Liver (tissue), 9 donors: Measurements from ENCODE around the gene CATSPERZ. TPM values are rescaled to one million over a fixed set of nuclear protein-coding genes. Genes with fewer than 3 reads are reported as not detected.

Experiments
- DNase-seq: peaks from one replicate; pipeline ENCODE4 v3.0.0-alpha.2; 2017; ENCODE audit warnings: low spot score
- H3K27ac ChIP-seq, 2 donors: one replicate each; pipeline ENCODE4 v1.7.0; 2013; ENCODE audit warnings: inconsistent platforms in 2 of 2, low read length in 2 of 2, control low read depth in 1 of 2, low read depth in 1 of 2, mild to moderate bottlenecking in 1 of 2
- H3K27me3 ChIP-seq, 4 donors: one replicate each; pipeline versions ENCODE4 v1.6.1 to v1.7.0; 2013; ENCODE audit warnings: low read length in 3 of 4, inconsistent platforms in 1 of 4, mild to moderate bottlenecking in 1 of 4, moderate library complexity in 1 of 4; ENCODE audit not compliant: control insufficient read depth in 4 of 4, insufficient read depth in 4 of 4
- H3K36me3 ChIP-seq, 4 donors: one replicate each; pipeline versions ENCODE4 v1.6.1 to v1.7.0; 2013; ENCODE audit warnings: low read length in 3 of 4, mild to moderate bottlenecking in 3 of 4, low read depth in 1 of 4, moderate library complexity in 1 of 4; ENCODE audit not compliant: control insufficient read depth in 4 of 4, insufficient read depth in 3 of 4
- H3K4me1 ChIP-seq, 4 donors: one replicate each; pipeline versions ENCODE4 v1.6.1 to v1.7.0; 2013; ENCODE audit warnings: low read length in 3 of 4, mild to moderate bottlenecking in 3 of 4, moderate library complexity in 1 of 4; ENCODE audit not compliant: control insufficient read depth in 4 of 4, insufficient read depth in 4 of 4
- H3K4me3 ChIP-seq, 3 donors: one replicate each; pipeline versions ENCODE4 v1.6.1 to v1.7.0; 2013; ENCODE audit warnings: low read length in 3 of 3, control low read depth in 1 of 3, low read depth in 1 of 3, mild to moderate bottlenecking in 1 of 3
- H3K9ac ChIP-seq, 2 donors: one replicate each; pipeline ENCODE4 v1.7.0; 2013; ENCODE audit warnings: low read length in 2 of 2, mild to moderate bottlenecking in 2 of 2, moderate library complexity in 2 of 2, control low read depth in 1 of 2, low read depth in 1 of 2
- H3K9me3 ChIP-seq, 4 donors: one replicate each; pipeline versions ENCODE4 v1.6.1 to v1.7.0; 2013; ENCODE audit warnings: low read length in 3 of 4; ENCODE audit not compliant: control insufficient read depth in 4 of 4
- EGR1 ChIP-seq, 2 donors: IDR thresholded peaks; 2 replicates each; pipeline ENCODE4 v1.6.1; 2016 to 2018; ENCODE audit warnings: antibody characterized with exemption in 2 of 2, low read depth in 2 of 2
- GABPA ChIP-seq, 2 donors: IDR thresholded peaks in 1 of 2; conservative IDR thresholded peaks in 1 of 2; 2 replicates each; pipeline ENCODE4 v1.6.1; 2016; ENCODE audit warnings: antibody characterized with exemption in 2 of 2, mild to moderate bottlenecking in 1 of 2, moderate library complexity in 1 of 2
- HNF4G ChIP-seq: IDR thresholded peaks from 2 replicates; pipeline ENCODE4 v1.6.1; 2016; ENCODE audit warnings: antibody characterized with exemption
- YY1 ChIP-seq: IDR thresholded peaks from 2 replicates; pipeline ENCODE4 v1.6.1; 2016; ENCODE audit warnings: antibody characterized with exemption, mild to moderate bottlenecking
- WGBS: extraction: QIAGEN DNeasy Blood & Tissue Kit; methylation state at CpG from one replicate; pipeline ENCODE4 v1.1.7; 2013; 5-methylcytosine and 5-hydroxymethylcytosine counted together
- polyA plus RNA-seq, 2 donors: library from polyadenylated mRNA; stranded (reverse) in 1 of 2; unstranded in 1 of 2; fragments of 200-250 nt in 1 of 2; fragments of >200 nt in 1 of 2; fragmentation: Nextera tagmentation in 1 of 2; extraction: Ambion mirVana in 1 of 2; gene quantifications; one replicate each; pipeline versions ENCODE4 v1.2.1 to v1.2.3, GENCODE V29; 2013 to 2015
- total RNA-seq, 2 donors: library from RNA; depleted of rRNA; stranded (reverse); fragments of >200 nt; gene quantifications; one replicate each; pipeline ENCODE4 v1.2.3, GENCODE V29; 2014
- TF ChIP-seq, protein P1 (sequence below): IDR thresholded peaks from 2 replicates; pipeline ENCODE4 v1.6.1; 2016; ENCODE audit warnings: antibody characterized with exemption
- TF ChIP-seq, protein P2 (sequence below): IDR thresholded peaks from 2 replicates; pipeline ENCODE4 v1.6.1; 2016; ENCODE audit warnings: antibody characterized with exemption, mild to moderate bottlenecking
- TF ChIP-seq, protein P3 (sequence below): IDR thresholded peaks from 2 replicates; pipeline ENCODE4 v1.6.1; 2016; ENCODE audit warnings: antibody characterized with exemption
- donor health status: healthy.
- donor health status: healthy.
- donor health status: healthy.
- donor health status: healthy.
- donor health status: healthy.

CATSPERZ gene
- total and polyA plus RNA-seq, 4 donors: 0.42 TPM; not detected in 3

DNA sequence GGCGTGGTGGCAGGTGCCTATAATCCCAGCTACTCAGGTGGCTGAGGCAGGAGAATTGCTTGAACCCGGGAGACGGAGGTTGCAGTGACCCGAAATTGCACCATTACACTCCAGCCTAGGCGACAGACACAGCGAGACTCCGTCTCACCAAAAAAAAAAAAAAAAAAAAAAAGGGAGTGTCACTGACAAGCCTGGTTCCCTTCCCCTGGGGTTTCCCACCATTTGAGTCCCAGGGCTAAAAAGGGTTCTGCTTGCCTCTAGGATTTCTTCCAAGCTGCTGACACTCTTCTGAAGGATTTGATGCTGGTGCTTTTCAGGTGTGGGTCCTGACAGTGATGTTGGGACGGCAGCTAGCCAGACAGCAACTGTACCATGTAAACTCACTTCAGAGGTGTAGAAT is 38.6 kb downstream of the CATSPERZ start:
- no peak for DNase-seq
- WGBS: 88% methylated on average over 8 of the region's 8 CpGs
- no peak for TF ChIP-seq GABPA (IDR thresholded peaks at IDR 0.05 in 1 of 2, conservative IDR thresholded peaks at IDR 0.05 in 1 of 2)
- no peak for TF ChIP-seq YY1
- TF ChIP-seq HNF4G: no peak
- TF ChIP-seq, protein P1, sequence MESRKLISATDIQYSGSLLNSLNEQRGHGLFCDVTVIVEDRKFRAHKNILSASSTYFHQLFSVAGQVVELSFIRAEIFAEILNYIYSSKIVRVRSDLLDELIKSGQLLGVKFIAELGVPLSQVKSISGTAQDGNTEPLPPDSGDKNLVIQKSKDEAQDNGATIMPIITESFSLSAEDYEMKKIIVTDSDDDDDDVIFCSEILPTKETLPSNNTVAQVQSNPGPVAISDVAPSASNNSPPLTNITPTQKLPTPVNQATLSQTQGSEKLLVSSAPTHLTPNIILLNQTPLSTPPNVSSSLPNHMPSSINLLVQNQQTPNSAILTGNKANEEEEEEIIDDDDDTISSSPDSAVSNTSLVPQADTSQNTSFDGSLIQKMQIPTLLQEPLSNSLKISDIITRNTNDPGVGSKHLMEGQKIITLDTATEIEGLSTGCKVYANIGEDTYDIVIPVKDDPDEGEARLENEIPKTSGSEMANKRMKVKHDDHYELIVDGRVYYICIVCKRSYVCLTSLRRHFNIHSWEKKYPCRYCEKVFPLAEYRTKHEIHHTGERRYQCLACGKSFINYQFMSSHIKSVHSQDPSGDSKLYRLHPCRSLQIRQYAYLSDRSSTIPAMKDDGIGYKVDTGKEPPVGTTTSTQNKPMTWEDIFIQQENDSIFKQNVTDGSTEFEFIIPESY: no peak
- TF ChIP-seq, protein P2, sequence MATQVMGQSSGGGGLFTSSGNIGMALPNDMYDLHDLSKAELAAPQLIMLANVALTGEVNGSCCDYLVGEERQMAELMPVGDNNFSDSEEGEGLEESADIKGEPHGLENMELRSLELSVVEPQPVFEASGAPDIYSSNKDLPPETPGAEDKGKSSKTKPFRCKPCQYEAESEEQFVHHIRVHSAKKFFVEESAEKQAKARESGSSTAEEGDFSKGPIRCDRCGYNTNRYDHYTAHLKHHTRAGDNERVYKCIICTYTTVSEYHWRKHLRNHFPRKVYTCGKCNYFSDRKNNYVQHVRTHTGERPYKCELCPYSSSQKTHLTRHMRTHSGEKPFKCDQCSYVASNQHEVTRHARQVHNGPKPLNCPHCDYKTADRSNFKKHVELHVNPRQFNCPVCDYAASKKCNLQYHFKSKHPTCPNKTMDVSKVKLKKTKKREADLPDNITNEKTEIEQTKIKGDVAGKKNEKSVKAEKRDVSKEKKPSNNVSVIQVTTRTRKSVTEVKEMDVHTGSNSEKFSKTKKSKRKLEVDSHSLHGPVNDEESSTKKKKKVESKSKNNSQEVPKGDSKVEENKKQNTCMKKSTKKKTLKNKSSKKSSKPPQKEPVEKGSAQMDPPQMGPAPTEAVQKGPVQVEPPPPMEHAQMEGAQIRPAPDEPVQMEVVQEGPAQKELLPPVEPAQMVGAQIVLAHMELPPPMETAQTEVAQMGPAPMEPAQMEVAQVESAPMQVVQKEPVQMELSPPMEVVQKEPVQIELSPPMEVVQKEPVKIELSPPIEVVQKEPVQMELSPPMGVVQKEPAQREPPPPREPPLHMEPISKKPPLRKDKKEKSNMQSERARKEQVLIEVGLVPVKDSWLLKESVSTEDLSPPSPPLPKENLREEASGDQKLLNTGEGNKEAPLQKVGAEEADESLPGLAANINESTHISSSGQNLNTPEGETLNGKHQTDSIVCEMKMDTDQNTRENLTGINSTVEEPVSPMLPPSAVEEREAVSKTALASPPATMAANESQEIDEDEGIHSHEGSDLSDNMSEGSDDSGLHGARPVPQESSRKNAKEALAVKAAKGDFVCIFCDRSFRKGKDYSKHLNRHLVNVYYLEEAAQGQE: no peak
- peaks cover 0 to 12% (median 7%) of the 10 kb centered on the region in 4 donors for H3K4me1 ChIP-seq
- no peaks in the 10 kb centered on the region for H3K9me3 ChIP-seq
- H3K36me3 ChIP-seq: no peaks in the 10 kb centered on the region
- no peaks in the 10 kb centered on the region for H3K27me3 ChIP-seq
- H3K27ac ChIP-seq: no peak overlapping the region
- no peak overlapping the region for H3K4me3 ChIP-seq
- no peak overlapping the region for H3K9ac ChIP-seq

DNA sequence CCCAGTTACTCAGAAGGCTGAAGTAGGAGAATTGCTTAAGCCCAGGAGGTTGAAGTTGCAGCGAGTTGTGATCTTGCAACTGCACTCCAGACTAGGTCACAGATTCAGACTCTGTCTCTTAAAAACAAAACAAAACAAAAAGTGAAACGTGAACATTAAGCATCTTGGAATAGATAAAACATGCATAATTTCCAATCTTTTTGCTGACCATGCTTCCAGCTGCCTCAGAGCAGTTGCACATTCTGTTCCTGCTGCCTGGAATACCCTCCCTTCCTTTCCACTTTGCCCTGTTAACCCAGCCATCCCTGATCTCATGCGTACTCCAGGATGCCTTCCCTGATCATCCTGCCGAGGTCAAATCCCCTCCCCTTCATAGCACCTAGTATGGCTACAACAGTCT is 39.1 kb downstream of the CATSPERZ start:
- WGBS: 63% methylated on average over 4 of the region's 4 CpGs
- no peak overlapping the region for H3K9ac ChIP-seq
- TF ChIP-seq, protein P3, sequence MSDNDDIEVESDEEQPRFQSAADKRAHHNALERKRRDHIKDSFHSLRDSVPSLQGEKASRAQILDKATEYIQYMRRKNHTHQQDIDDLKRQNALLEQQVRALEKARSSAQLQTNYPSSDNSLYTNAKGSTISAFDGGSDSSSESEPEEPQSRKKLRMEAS: no peak
- no peak for TF ChIP-seq EGR1 (IDR thresholded peaks at IDR 0.05; ENCODE audit: low read depth in 2 of 2)
- no peak for TF ChIP-seq HNF4G
- TF ChIP-seq, protein P2: no peak
- no peak overlapping the region for H3K4me3 ChIP-seq
- DNase-seq: no peak
- no peak overlapping the region for H3K27ac ChIP-seq
- no peaks in the 10 kb centered on the region for H3K9me3 ChIP-seq
- peaks cover 0 to 12% (median 7%) of the 10 kb centered on the region in 4 donors for H3K4me1 ChIP-seq
- no peaks in the 10 kb centered on the region for H3K36me3 ChIP-seq
- no peaks in the 10 kb centered on the region for H3K27me3 ChIP-seq
